Measurements from ENCODE around the gene CALN1.

DNA sequence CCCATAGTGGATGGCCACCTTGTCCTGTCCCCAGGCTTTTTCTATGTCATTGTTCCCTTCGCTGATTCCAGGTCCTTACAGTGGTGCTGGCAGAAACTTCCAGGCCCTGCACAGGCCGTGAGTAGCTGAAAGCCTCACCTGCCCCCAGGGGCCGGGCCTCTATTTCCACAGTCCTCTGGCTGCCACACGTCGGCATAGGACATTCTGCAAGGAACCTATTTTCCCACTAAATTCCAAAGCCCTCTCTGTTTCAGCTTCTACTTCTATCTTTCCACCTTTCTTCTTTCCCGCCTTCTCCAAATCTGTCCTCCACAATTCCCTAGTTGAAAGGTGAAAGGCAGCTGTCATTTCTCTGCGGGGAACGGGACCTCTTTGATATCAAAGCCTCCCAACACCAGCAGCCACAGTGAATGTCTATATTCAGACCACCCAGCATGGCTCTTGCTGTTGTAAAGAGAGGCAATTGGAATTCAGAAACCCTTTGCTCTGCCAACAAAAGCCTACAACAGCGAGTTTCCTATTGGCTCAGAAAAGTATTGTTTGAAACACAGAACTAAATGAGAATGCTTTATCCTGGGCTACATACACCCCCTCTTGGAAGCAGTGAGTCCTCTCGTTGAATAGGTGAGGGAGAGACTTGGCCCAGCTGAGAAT lies 672.5 kb downstream of the CALN1 start:
- TF ChIP-seq CTCF (conservative IDR thresholded peaks at IDR 0.05) (no peak), ZFX (IDR thresholded peaks at IDR 0.05) (no peak)
